Endodermal cell (in vitro differentiated cells): Measurements from ENCODE around the gene PPP2R5B. TPM values are rescaled to one million over a fixed set of nuclear protein-coding genes. Genes with fewer than 3 reads are reported as not detected.

Experiments used
- DNase-seq: peaks from one replicate; pipeline ENCODE4 v3.0.0-alpha.2; 2017
- H3K27ac ChIP-seq: 2 replicates; pipeline ENCODE4 v1.5.1; 2013; ENCODE audit warnings: mild to moderate bottlenecking, low read depth, low read length, moderate library complexity
- H3K27me3 ChIP-seq: 2 replicates; pipeline ENCODE4 v1.6.1; 2013; ENCODE audit warnings: mild to moderate bottlenecking, low read length, moderate library complexity; ENCODE audit not compliant: insufficient read depth, control insufficient read depth, poor library complexity, severe bottlenecking
- H3K36me3 ChIP-seq: 2 replicates; pipeline ENCODE4 v1.7.0; 2013; ENCODE audit warnings: mild to moderate bottlenecking, low read length, moderate library complexity; ENCODE audit not compliant: control insufficient read depth, insufficient read depth
- H3K4me1 ChIP-seq: one replicate; pipeline ENCODE4 v1.7.0; 2013; ENCODE audit warnings: low read length; ENCODE audit not compliant: control insufficient read depth, insufficient read depth
- H3K4me3 ChIP-seq: 2 replicates; pipeline ENCODE4 v1.5.1; 2013; ENCODE audit warnings: mild to moderate bottlenecking, low read length, moderate library complexity
- H3K9ac ChIP-seq: 2 replicates; pipeline ENCODE4 v1.6.1; 2013; ENCODE audit warnings: mild to moderate bottlenecking, low read length, moderate library complexity; ENCODE audit not compliant: poor library complexity, severe bottlenecking; ENCODE audit errors: extremely low read depth
- H3K9me3 ChIP-seq: 2 replicates; pipeline ENCODE4 v1.6.1; 2013; ENCODE audit warnings: mild to moderate bottlenecking, low read length, moderate library complexity; ENCODE audit not compliant: control insufficient read depth
- H3K27ac Mint-ChIP-seq: 2 replicates; pipeline ENCODE4 v1.8.0; 2020; ENCODE audit warnings: mixed read lengths
- H3K27me3 Mint-ChIP-seq: 2 replicates; pipeline ENCODE4 v1.8.0; 2021; ENCODE audit warnings: mild to moderate bottlenecking, mixed read lengths; ENCODE audit not compliant: insufficient read depth
- H3K36me3 Mint-ChIP-seq: 2 replicates; pipeline ENCODE4 v1.8.0; 2020; ENCODE audit warnings: low read depth, mixed read lengths
- H3K4me1 Mint-ChIP-seq: 2 replicates; pipeline ENCODE4 v1.8.0; 2020; ENCODE audit warnings: mixed read lengths
- H3K4me3 Mint-ChIP-seq: 2 replicates; pipeline ENCODE4 v1.8.0; 2020; ENCODE audit warnings: mild to moderate bottlenecking, moderate library complexity, mixed read lengths
- H3K9me3 Mint-ChIP-seq: 2 replicates; pipeline ENCODE4 v1.8.0; 2020; ENCODE audit warnings: mild to moderate bottlenecking, mixed read lengths
- CTCF ChIP-seq: fragments of 200-600 bp; sonication (generic); conservative IDR thresholded peaks from 2 replicates; pipeline ENCODE4 v1.5.0; 2021; ENCODE audit warnings: antibody characterized with exemption, mild to moderate bottlenecking
- WGBS, 2 experiments: methylation state at CpG; one replicate each; pipeline versions ENCODE4 v1.1.5 to v1.1.7; 2013; ENCODE audit warnings: missing lambda C conversion rate in 2 of 2, mixed read lengths in 1 of 2; ENCODE audit not compliant: insufficient coverage in 1 of 2, insufficient read length in 1 of 2; 5-methylcytosine and 5-hydroxymethylcytosine counted together
- total RNA-seq, 2 donors: library from RNA; stranded (reverse); fragmentation: NEBNext Ultra II Directional in 1 of 2; extraction: Animal tissue kit (Norgen Biotek cat#: 25700) in 1 of 2; gene quantifications; 2 replicates in 1 of 2; 3 replicates in 1 of 2; pipeline ENCODE4 v1.2.1, GENCODE V29; 2021

Gene PPP2R5B
- total RNA-seq, 2 donors from 2014 or later, result 2.8 to 3.3 TPM

GRCh38 chr11:64913171-64913727, 11.2 kb upstream of the PPP2R5B start:
- peaks cover 9% of the 10 kb centered on the region for H3K4me1 ChIP-seq
- peaks cover 16% of the 10 kb centered on the region for H3K36me3 ChIP-seq
- H3K27me3 ChIP-seq, result peaks cover 2% of the 10 kb centered on the region
- no peak overlapping the region for H3K4me3 ChIP-seq
- Mint-ChIP-seq H3K4me1 (peaks cover 17% of the 10 kb centered on the region), H3K36me3 (peaks cover 17% of the 10 kb centered on the region), H3K4me3 (no peak overlapping the region), H3K27me3 (peaks cover 3% of the 10 kb centered on the region), H3K27ac (no peak overlapping the region), H3K9me3 (no peaks in the 10 kb centered on the region)
- H3K9me3 ChIP-seq, result no peaks in the 10 kb centered on the region
- DNase-seq, result no peak
- H3K9ac ChIP-seq, result no peak overlapping the region
- no peak overlapping the region for H3K27ac ChIP-seq
- TF ChIP-seq CTCF, result no peak
- 90 to 93% methylated on average over 6 to 18 of the region's 18 CpGs for WGBS, 2 experiments

- 93 to 97% methylated on average over 15 to 17 of the region's 17 CpGs for WGBS, 2 experiments
- Histone ChIP-seq H3K4me1 (peaks cover 9% of the 10 kb centered on the region), H3K4me3 (no peak overlapping the region), H3K9ac (no peak overlapping the region), H3K36me3 (peaks cover 16% of the 10 kb centered on the region), H3K9me3 (no peaks in the 10 kb centered on the region), H3K27me3 (peaks cover 10% of the 10 kb centered on the region), H3K27ac (no peak overlapping the region)
- DNase-seq, result no peak
- Mint-ChIP-seq H3K27me3 (peaks cover 9% of the 10 kb centered on the region), H3K9me3 (no peaks in the 10 kb centered on the region), H3K27ac (no peak overlapping the region), H3K4me3 (no peak overlapping the region), H3K36me3 (peaks cover 14% of the 10 kb centered on the region), H3K4me1 (peaks cover 17% of the 10 kb centered on the region)
- no peak for TF ChIP-seq CTCF
Observed at GRCh38 chr11:64914123-64914522, 10.4 kb upstream of the PPP2R5B start.

DNA sequence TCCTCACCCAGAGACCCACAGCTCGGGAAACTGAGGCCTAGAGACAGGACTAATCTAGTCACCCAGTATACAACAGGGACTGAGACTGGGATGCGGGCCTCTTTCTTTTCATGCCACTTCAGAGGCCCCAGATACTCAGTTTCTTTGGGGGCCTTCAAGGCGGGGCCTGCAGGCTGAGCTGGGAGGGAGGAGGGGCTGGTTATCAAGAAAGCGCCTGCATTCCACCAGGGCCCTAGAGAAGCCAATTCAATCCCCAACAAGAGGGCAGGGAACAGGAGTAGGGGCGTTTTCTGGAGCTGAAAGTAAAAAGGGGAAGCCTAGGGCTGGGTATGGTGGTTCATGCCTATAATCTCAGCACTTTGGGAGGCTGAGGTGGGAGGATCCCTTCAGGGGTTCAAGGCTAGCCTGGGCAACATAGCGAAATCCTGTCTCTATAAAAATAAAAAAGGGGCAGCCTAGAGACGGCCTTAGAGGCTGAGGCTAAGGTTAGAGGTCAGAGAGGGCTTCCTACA, 9.1 kb upstream of the PPP2R5B start:
- peaks cover 16% of the 10 kb centered on the region for H3K36me3 ChIP-seq
- no peak overlapping the region for H3K9ac ChIP-seq
- no peak for TF ChIP-seq CTCF
- no peaks in the 10 kb centered on the region for H3K9me3 ChIP-seq
- peak overlapping the region; percentile 85 for H3K4me3 ChIP-seq
- H3K4me1 ChIP-seq, result peaks cover 9% of the 10 kb centered on the region
- peaks cover 17% of the 10 kb centered on the region for H3K4me1 Mint-ChIP-seq
- H3K27ac Mint-ChIP-seq, result no peak overlapping the region
- H3K27me3 ChIP-seq, result peaks cover 23% of the 10 kb centered on the region
- peaks cover 22% of the 10 kb centered on the region for H3K27me3 Mint-ChIP-seq
- peaks cover 14% of the 10 kb centered on the region for H3K36me3 Mint-ChIP-seq
- 82 to 84% methylated on average over 4 to 7 of the region's 7 CpGs for WGBS, 2 experiments
- no peaks in the 10 kb centered on the region for H3K9me3 Mint-ChIP-seq
- peak overlapping the region; percentile 79 for H3K4me3 Mint-ChIP-seq
- no peak overlapping the region for H3K27ac ChIP-seq
- no peak for DNase-seq
